Activated B cell treated with CpG ODN at 0.5 μM for 24 hours (primary cell): ENCODE data around the gene PALS1. TPM values are rescaled to one million over a fixed set of nuclear protein-coding genes. Genes with fewer than 3 reads are reported as not detected.

Experiments
- ATAC-seq: fragments of 200-7000 bp; cut with Tn5 transposase; one replicate; pipeline ENCODE4 v1.10.0; 2021; ENCODE audit warnings: low read depth, mild to moderate bottlenecking, moderate library complexity
- CTCF ChIA-PET: fragments of 350-600 bp; sonication (Branson Sonifier 250); formaldehyde crosslinking; loops from one replicate; lab custom pipeline; 2021; ENCODE audit warnings: antibody characterized with exemption; lab: Charles Lee
- POLR2A ChIA-PET: fragments of 350-600 bp; sonication (Branson Sonifier 250); formaldehyde crosslinking; loops from one replicate; lab custom pipeline; 2021; ENCODE audit warnings: antibody characterized with exemption; lab: Charles Lee
- DNase-seq: peaks from one replicate; pipeline ENCODE4 v3.0.0; 2022
- H3K27ac Mint-ChIP-seq: one replicate; pipeline ENCODE4 v1.8.0; 2020; ENCODE audit warnings: mixed read lengths
- H3K27me3 Mint-ChIP-seq: one replicate; pipeline ENCODE4 v1.8.0; 2021; ENCODE audit warnings: mixed read lengths
- H3K36me3 Mint-ChIP-seq: one replicate; pipeline ENCODE4 v1.8.0; 2021; ENCODE audit warnings: low read depth, mixed read lengths
- H3K4me1 Mint-ChIP-seq: one replicate; pipeline ENCODE4 v1.8.0; 2021; ENCODE audit warnings: mixed read lengths
- H3K4me3 Mint-ChIP-seq: one replicate; pipeline ENCODE4 v1.8.0; 2020; ENCODE audit warnings: mild to moderate bottlenecking, mixed read lengths
- H3K9me3 Mint-ChIP-seq: one replicate; pipeline ENCODE4 v1.8.0; 2020; ENCODE audit warnings: mixed read lengths
- CTCF ChIP-seq: fragments of 200-600 bp; IDR thresholded peaks from one replicate; pipeline ENCODE4 v1.8.0; 2022; ENCODE audit warnings: antibody characterized with exemption, mild to moderate bottlenecking
- intact Hi-C: fragments of 100-400 bp; cut with micrococcal nuclease; formaldehyde crosslinking; loops from one replicate; pipeline ENCODE4 v1.15.1; 2024
- total RNA-seq: library from RNA; stranded (reverse); gene quantifications from 2 replicates; pipeline ENCODE4 v1.2.3, GENCODE V29; 2022

PALS1 gene
- total RNA-seq, 1 donor from 2014 or later, result 11.4 TPM

- no peak for TF ChIP-seq CTCF
- ChIA-PET CTCF (no interaction called here), POLR2A (no interaction called here)
- ATAC-seq (no peak), DNase-seq (no peak)
- Mint-ChIP-seq H3K36me3 (no peaks in the 10 kb centered on the region), H3K27me3 (peaks cover 4% of the 10 kb centered on the region), H3K4me3 (no peak overlapping the region), H3K4me1 (no peaks in the 10 kb centered on the region), H3K27ac (no peak overlapping the region), H3K9me3 (no peaks in the 10 kb centered on the region)
- intact Hi-C loops, result no loop called here
Observed at GRCh38 chr14:67228325-67228984, 12.8 kb upstream of the PALS1 start.

- no peak for ATAC-seq
Observed at GRCh38 chr14:67232066-67232465, 9.2 kb upstream of the PALS1 start.

GRCh38 chr14:67232621-67233020, 8.6 kb upstream of the PALS1 start:
- no peaks in the 10 kb centered on the region for H3K9me3 Mint-ChIP-seq
- intact Hi-C loops, result no loop called here
- no peaks in the 10 kb centered on the region for H3K4me1 Mint-ChIP-seq
- no peaks in the 10 kb centered on the region for H3K27me3 Mint-ChIP-seq
- ChIA-PET CTCF (no interaction called here), POLR2A (no interaction called here)
- DNase-seq (no peak), ATAC-seq (no peak)
- no peak overlapping the region for H3K27ac Mint-ChIP-seq
- H3K36me3 Mint-ChIP-seq, result no peaks in the 10 kb centered on the region
- H3K4me3 Mint-ChIP-seq, result no peak overlapping the region
- no peak for TF ChIP-seq CTCF

More at GRCh38 chr14:67232066-67232465, 9.2 kb upstream of the PALS1 start:
- CTCF ChIA-PET, result no interaction called here
- Mint-ChIP-seq H3K27ac (no peak overlapping the region), H3K36me3 (no peaks in the 10 kb centered on the region), H3K9me3 (no peaks in the 10 kb centered on the region), H3K4me3 (no peak overlapping the region), H3K4me1 (no peaks in the 10 kb centered on the region), H3K27me3 (no peaks in the 10 kb centered on the region)
- POLR2A ChIA-PET, result no interaction called here
- no peak for DNase-seq
- TF ChIP-seq CTCF, result no peak
- intact Hi-C loops, result no loop called here

GRCh38 chr14:67237591-67237990, 3.6 kb upstream of the PALS1 start:
- Mint-ChIP-seq H3K4me3 (no peak overlapping the region), H3K27ac (no peak overlapping the region), H3K4me1 (peaks cover 12% of the 10 kb centered on the region), H3K27me3 (no peaks in the 10 kb centered on the region), H3K9me3 (no peaks in the 10 kb centered on the region), H3K36me3 (no peaks in the 10 kb centered on the region)
- ATAC-seq (no peak), DNase-seq (no peak)
- POLR2A ChIA-PET, result no interaction called here
- no peak for TF ChIP-seq CTCF
- intact Hi-C loops, result no loop called here
- CTCF ChIA-PET, result no interaction called here

- ChIA-PET CTCF (no interaction called here), POLR2A (no interaction called here)
- H3K36me3 Mint-ChIP-seq, result no peaks in the 10 kb centered on the region
- TF ChIP-seq CTCF, result no peak
- no peaks in the 10 kb centered on the region for H3K9me3 Mint-ChIP-seq
- ATAC-seq (no peak), DNase-seq (no peak)
- H3K27ac Mint-ChIP-seq, result no peak overlapping the region
- intact Hi-C loops, result no loop called here
- peak overlapping the region; percentile 41 for H3K4me3 Mint-ChIP-seq
- no peaks in the 10 kb centered on the region for H3K27me3 Mint-ChIP-seq
- H3K4me1 Mint-ChIP-seq, result peaks cover 16% of the 10 kb centered on the region
Observed at GRCh38 chr14:67239582-67239981, 1.7 kb upstream of the PALS1 start.
